Activated T-helper 17 cell treated with anti-CD3 and anti-CD28 coated beads, Interleukin-2, amount 50 U/mL, for 72 hours (primary cell): ENCODE results near the gene TTC21B. TPM values are rescaled to one million over a fixed set of nuclear protein-coding genes. Genes with fewer than 3 reads are reported as not detected.
A peak's percentile ranks its signal among the peaks of the same experiment; 100 is the strongest.
"Not testable (repeated sequence)": the region's sequence is repeated elsewhere in the genome, so short reads cannot be mapped to it uniquely, and the experiment has no call there.

Experiments used
- ATAC-seq: fragments of 150-1000 bp; cut with Tn5 transposase; replicated peaks from 2 replicates; pipeline ENCODE4 v1.10.0; 2021; ENCODE audit warnings: mild to moderate bottlenecking, moderate library complexity
- H3K27ac Mint-ChIP-seq: one replicate; pipeline ENCODE4 v1.8.0; 2022; ENCODE audit warnings: mixed read lengths
- H3K27me3 Mint-ChIP-seq: one replicate; pipeline ENCODE4 v1.8.0; 2022; ENCODE audit warnings: mixed read lengths
- H3K36me3 Mint-ChIP-seq: one replicate; pipeline ENCODE4 v1.8.0; 2022; ENCODE audit warnings: low read depth, mild to moderate bottlenecking, mixed read lengths
- H3K4me1 Mint-ChIP-seq: one replicate; pipeline ENCODE4 v1.8.0; 2022; ENCODE audit warnings: mixed read lengths
- H3K4me3 Mint-ChIP-seq: one replicate; pipeline ENCODE4 v1.8.0; 2022; ENCODE audit warnings: mild to moderate bottlenecking, mixed read lengths
- H3K9me3 Mint-ChIP-seq: one replicate; pipeline ENCODE4 v1.8.0; 2022; ENCODE audit warnings: mixed read lengths
- total RNA-seq, 2 donors: library from RNA; stranded (reverse); gene quantifications; one replicate each; pipeline ENCODE4 v1.2.3, GENCODE V29; 2022

The TTC21B gene
- total RNA-seq: 10 to 100 TPM; 21.3 to 29.7 TPM

DNA sequence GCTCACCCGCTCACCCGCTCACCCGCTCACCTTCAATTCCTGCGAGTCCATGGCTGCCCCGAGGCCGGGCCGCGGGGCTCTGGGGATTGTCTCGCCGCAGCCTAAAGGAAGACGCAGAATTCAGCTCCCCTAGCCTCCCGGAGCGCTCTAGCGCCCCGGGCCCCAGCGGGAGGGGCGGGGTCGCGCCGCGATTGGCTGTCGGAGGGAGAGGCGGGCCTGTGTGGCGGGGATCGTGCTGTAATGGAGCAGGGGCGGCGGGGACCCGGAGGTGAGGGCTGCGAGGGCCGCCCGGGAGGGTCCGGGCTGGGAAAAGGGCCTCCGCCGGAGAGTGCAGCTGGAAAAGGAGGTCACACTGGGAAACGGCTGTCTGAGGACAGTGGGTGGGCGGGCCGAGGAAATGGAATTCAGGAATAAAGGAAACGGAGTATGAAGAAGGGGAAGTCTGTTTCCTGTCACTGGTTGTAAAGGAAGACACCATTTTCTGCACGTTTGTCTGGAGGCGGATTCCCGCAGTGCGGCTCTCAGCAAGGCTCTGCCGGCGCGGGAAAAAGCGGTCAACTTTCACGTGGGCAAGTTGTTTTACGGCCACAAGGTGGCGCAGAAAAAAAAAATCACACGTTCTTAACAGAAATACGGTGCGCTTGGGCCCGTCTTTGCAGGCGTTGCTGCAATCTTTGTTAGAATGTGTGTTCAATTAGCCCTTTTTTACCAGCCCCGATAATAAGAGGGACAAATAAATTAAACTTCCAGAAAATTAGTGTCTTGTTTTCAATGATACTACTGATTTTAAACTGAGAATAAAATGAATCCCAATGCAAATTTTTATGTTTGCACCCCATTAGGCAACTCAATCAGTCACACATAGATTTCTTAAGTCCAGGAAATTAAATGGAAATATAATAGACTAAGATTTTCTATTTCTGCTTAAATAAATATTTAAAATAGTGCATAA lies at the start of gene TTC21B:
Gene TTC21B, minus strand, starts transcription at position 122 of the 952 bp plus-strand sequence. Its CDS starts 71 bp downstream, at position 51.
- Mint-ChIP-seq H3K27me3 (no peaks in the 10 kb centered on the region), H3K9me3 (no peaks in the 10 kb centered on the region), H3K36me3 (peaks cover 8% of the 10 kb centered on the region), H3K27ac (no peak within 1 kb of the TSS), H3K4me1 (no peaks in the 10 kb centered on the region), H3K4me3 (no peak within 1 kb of the TSS)
- peak; percentile 97 for ATAC-seq

DNA sequence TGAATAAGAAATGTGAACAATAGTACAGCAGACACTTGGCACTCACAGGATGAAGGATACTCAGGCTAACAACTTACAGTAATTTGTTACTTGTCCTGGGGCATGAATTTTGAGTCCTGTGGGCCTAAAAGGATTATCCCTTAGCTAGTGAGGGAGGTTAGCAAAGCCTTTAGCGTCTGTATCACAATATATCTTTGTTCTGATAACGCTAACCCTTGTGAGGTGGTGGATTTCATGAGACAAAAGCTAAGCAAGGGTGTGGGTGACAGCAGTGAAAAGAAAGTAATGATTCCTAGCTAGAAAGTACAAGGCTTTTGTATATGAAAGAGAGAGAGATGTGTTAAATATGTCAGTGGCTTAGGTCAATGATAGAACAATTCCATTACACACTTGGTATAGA lies 46.8 kb upstream of the TTC21B start:
- Mint-ChIP-seq H3K36me3 (no peaks in the 10 kb centered on the region), H3K4me1 (no peaks in the 10 kb centered on the region), H3K27me3 (peaks cover 7% of the 10 kb centered on the region), H3K4me3 (no peak overlapping the region), H3K27ac (no peak overlapping the region), H3K9me3 (no peaks in the 10 kb centered on the region)
- ATAC-seq: no peak

DNA sequence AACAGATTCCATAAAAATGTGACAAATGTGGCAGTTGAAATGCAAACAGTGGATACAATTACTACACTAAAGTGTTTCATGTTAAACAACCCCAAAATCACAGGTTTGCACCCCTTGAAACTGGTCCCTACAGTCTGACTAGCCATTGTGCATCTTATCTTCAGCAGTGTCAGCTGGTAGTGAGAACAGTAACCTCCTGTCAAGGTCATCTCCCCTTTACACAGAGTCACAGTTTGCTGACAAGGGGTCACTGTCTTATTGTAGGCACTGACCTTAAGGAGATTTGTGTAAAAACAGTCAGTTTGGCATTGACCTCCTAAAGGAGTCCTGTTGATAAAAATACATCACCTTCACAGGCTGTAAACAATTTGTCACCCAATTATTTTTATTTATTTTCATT lies 37.3 kb upstream of the TTC21B start:
- ATAC-seq: no peak
- no peak overlapping the region for H3K27ac Mint-ChIP-seq
- no peaks in the 10 kb centered on the region for H3K4me1 Mint-ChIP-seq
- H3K36me3 Mint-ChIP-seq: no peaks in the 10 kb centered on the region
- no peak overlapping the region for H3K4me3 Mint-ChIP-seq
- peaks cover 4% of the 10 kb centered on the region for H3K27me3 Mint-ChIP-seq
- H3K9me3 Mint-ChIP-seq: no peaks in the 10 kb centered on the region

DNA sequence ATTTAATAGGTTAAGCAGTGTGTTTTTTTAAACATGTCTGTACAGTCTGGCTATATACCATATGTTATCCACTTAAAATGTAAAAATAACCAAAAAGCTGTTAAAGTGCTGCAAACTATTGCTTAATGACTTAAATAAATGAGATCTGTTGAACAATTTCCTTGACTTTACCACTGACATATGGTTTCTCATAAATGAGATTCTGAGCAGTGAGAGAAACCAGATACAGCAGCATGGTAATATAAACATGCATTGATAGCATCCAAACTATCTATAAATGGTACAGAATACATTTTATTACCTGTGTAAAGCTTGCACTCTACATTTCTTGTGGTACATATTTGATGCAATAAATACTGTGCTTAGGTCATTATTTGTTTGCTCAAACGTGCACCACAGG lies 36.3 kb upstream of the TTC21B start:
- Mint-ChIP-seq H3K27me3 (peaks cover 8% of the 10 kb centered on the region), H3K4me1 (no peaks in the 10 kb centered on the region), H3K4me3 (no peak overlapping the region), H3K9me3 (no peaks in the 10 kb centered on the region), H3K36me3 (no peaks in the 10 kb centered on the region), H3K27ac (no peak overlapping the region)
- ATAC-seq: no peak

DNA sequence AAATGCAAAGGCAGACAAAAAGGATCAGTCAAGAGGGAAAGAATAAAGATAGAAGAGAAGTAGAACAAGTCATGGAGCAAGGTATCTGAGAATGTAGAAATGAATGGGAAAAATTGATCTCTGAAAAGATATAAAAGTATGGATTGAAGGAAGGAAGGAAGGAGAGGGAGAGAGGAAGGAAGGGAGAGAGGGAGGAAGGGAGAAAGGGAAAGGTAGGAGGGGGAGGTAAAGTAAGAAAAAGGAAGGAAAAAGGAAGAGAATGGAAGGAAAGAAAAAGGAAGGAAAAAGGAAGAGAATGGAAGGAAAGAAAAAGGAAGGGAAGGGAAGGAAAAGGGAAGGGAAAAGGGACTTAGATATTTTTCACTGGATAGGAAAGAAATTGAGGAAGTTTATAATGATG lies 31.5 kb upstream of the TTC21B start:
- Mint-ChIP-seq H3K27me3 (peaks cover 29% of the 10 kb centered on the region), H3K27ac (no peak overlapping the region), H3K9me3 (no peaks in the 10 kb centered on the region), H3K4me3 (no peak overlapping the region), H3K36me3 (no peaks in the 10 kb centered on the region), H3K4me1 (no peaks in the 10 kb centered on the region)
- no peak for ATAC-seq

DNA sequence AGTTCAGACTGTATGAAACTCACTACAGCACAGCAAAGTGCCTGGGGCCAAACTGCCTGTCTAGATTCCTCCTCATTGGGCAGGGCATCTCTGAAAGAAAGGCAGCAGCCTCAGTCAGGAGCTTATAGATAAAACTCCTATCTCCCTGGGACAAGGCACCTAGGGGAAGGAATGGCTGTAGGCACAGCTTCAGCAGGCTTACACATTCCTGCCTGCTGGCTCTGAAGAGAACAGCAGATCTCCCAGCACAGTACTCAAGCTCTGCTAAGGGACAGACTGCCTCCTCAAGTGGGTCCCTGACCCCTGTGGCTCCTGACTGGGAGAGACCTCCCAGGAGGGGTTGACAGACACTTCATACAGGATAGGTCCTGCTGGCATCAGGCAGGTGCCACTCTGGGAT lies 18.6 kb upstream of the TTC21B start:
- H3K4me3 Mint-ChIP-seq, H3K27ac Mint-ChIP-seq, ATAC-seq, H3K4me1 Mint-ChIP-seq, H3K9me3 Mint-ChIP-seq, H3K36me3 Mint-ChIP-seq: not testable (repeated sequence)
- H3K27me3 Mint-ChIP-seq: peaks cover 24% of the 10 kb centered on the region

DNA sequence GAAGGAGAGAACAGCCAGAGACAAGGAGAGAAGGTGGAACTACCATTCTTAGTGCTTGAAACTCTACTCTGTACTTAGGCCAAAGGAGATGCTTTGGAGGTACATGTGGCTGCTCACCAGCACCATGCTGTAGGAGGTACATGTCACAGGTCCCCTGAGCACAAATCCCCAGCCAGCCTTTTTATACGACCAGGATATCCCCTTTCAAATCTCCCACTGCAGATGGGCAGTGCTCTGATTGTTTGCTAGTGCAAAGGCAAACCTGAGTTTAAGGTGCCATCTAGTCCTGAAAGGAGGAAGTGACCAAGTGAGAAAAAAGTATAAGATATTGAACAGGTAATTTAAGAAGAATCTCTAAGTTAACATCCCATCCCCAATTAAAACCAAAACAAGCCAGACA lies 17.1 kb upstream of the TTC21B start:
- Mint-ChIP-seq H3K4me1 (no peaks in the 10 kb centered on the region), H3K27me3 (peaks cover 27% of the 10 kb centered on the region), H3K27ac (no peak overlapping the region), H3K9me3 (no peaks in the 10 kb centered on the region), H3K36me3 (no peaks in the 10 kb centered on the region), H3K4me3 (no peak overlapping the region)
- no peak for ATAC-seq

DNA sequence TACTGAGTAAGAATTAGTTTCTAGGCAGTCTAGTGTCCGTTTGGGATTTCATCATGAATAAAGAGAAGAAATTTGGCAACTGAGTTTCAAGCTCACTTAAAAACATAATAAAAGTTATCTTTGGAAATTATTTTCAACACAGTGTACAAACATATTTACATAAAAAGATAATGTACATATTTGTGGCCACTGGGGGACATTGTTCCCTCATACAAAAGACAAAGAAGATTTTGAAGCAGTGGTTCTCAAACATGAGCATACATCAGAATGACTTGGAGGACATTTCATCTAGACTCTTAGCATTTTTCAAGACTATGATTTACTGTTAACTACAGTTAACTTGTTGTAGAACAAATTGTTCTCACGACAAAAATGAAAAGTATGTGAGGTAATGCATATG lies 15.7 kb upstream of the TTC21B start:
- Mint-ChIP-seq H3K4me3 (no peak overlapping the region), H3K9me3 (no peaks in the 10 kb centered on the region), H3K36me3 (no peaks in the 10 kb centered on the region), H3K27ac (no peak overlapping the region), H3K4me1 (no peaks in the 10 kb centered on the region), H3K27me3 (peaks cover 24% of the 10 kb centered on the region)
- no peak for ATAC-seq

DNA sequence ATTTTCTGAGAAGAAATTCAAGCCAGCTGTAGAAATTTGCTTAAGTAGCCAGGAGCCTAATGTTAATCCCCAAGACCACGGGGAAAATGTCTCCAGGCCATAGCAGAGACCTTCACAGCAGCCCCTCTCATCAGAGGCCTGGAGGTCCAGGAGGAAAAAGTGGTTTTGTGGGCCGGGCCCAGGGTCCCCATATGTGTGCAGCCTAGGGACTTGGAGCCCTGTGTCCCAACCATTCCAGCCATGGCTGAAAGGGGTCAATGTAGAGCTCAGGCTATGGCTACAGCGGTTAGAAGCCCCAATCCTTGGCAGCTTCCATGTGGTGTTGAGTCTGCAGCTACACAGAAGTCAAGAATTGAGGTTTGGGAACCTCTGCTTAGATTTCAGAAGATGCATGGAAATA lies 14.2 kb upstream of the TTC21B start:
- no peak for ATAC-seq
- peaks cover 16% of the 10 kb centered on the region for H3K27me3 Mint-ChIP-seq

DNA sequence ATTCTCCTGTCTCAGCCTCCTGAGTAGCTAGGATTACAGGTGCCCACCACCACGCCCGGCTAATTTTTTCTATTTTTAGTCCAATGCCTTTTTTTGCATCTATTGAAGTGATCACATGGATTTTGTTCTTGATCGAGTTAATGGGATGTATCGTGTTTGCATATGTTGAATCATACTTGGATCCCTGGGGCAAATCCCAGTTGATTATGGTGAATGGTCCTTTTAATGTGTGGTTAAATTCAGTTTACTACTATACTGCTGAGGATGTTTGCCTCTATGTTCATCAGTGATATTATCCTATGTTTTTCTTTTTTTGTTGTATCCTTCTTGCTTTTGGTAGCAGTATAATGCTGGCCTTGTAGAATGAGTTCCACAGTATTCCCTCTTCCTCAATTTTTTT lies 8.2 kb upstream of the TTC21B start:
- H3K27ac Mint-ChIP-seq: no peak overlapping the region
- H3K9me3 Mint-ChIP-seq: no peaks in the 10 kb centered on the region
- no peaks in the 10 kb centered on the region for H3K27me3 Mint-ChIP-seq
- no peak overlapping the region for H3K4me3 Mint-ChIP-seq
- no peaks in the 10 kb centered on the region for H3K4me1 Mint-ChIP-seq
- no peaks in the 10 kb centered on the region for H3K36me3 Mint-ChIP-seq
- no peak for ATAC-seq

More for the DNA sequence above, 14.2 kb upstream of the TTC21B start:
- H3K9me3 Mint-ChIP-seq: no peaks in the 10 kb centered on the region
- H3K4me3 Mint-ChIP-seq: no peak overlapping the region
- no peak overlapping the region for H3K27ac Mint-ChIP-seq
- H3K36me3 Mint-ChIP-seq: no peaks in the 10 kb centered on the region
- H3K4me1 Mint-ChIP-seq: no peaks in the 10 kb centered on the region

DNA sequence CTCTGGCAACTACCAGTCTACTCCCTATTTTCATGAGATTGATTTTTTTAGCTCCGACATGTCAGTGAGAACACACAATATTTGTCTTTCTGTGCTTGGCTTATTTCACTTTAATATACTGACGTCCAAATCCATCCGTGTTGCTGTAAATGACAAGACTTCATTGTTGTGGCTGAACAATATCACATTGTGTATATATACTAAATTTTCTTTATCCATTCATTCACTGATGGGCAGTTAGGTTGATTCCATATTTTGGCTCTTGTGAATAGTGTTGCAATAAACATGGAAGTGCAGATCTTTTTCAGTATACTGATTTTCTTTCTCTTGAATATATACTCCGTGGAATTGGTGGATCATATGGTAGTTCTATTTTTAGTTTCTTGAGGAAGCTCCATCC lies 5.8 kb upstream of the TTC21B start:
- no peak overlapping the region for H3K27ac Mint-ChIP-seq
- no peaks in the 10 kb centered on the region for H3K27me3 Mint-ChIP-seq
- no peaks in the 10 kb centered on the region for H3K4me1 Mint-ChIP-seq
- H3K36me3 Mint-ChIP-seq: no peaks in the 10 kb centered on the region
- no peak for ATAC-seq
- H3K9me3 Mint-ChIP-seq: no peaks in the 10 kb centered on the region
- no peak overlapping the region for H3K4me3 Mint-ChIP-seq

DNA sequence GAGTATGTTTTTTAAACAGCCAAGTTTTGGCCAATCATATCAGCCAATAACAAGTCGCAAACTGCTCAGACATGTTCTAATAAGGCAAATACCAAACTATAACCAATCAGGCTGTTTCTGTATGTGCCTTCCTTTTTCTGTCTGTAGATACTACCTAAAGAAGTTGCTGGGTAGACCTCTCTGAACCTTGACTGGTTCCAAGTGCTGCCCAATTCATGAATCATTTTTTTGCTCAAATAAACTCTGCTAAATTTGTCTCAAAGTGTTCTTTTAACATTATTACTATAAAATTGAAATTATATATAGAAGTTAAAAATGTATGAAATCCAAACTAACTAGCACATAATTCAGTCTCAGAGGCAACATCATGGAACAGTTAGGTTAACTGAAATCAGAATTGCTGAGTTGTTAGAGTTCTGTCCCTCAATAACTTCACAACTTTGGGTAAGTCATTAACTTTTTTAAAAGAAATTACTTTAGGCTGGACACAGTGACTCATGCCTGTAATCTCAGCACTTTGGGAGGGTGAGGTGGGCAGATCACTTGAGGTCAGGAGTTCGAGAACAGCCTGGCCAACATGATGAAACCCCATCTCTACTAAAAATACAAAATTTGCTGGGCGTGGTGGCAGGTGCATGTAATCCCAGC lies 4.9 kb upstream of the TTC21B start:
- Mint-ChIP-seq H3K27ac (no peak overlapping the region), H3K4me3 (no peak overlapping the region), H3K27me3 (no peaks in the 10 kb centered on the region), H3K4me1 (no peaks in the 10 kb centered on the region), H3K9me3 (no peaks in the 10 kb centered on the region), H3K36me3 (no peaks in the 10 kb centered on the region)
- no peak for ATAC-seq

DNA sequence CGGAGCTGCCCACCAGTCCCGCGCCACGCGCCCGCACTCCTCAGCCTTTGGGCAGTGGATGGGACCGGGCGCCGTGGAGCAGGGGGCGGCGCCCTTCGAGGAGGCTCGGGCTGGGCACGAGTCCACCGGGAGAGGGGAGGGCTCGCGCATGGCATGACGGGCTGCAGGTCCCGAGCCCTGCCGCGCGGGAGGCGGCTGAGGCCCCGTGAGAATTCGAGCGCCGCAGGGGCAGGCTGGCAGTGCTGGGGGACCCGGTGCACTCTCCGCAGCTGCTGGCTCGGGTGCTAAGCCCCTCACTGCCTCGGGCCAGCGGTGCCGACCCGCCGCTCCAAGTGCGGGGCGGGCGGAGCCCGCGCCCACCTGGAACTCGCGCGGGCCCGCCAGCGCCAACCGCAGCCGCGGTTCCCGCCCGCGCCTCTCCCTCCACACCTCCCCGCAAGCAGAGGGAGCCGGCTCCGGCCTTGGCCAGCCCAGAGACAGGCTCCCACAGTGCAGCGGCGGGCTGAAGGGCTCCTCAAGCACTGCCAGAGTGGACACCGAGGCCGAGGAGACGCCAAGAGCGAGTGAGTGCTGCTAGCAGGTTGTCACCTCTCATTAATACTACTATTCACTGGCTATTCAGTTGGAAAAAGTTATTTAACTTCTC lies 3.6 kb upstream of the TTC21B start:
- H3K27me3 Mint-ChIP-seq: no peaks in the 10 kb centered on the region
- no peak for ATAC-seq
- no peak overlapping the region for H3K27ac Mint-ChIP-seq
- no peaks in the 10 kb centered on the region for H3K36me3 Mint-ChIP-seq
- H3K4me3 Mint-ChIP-seq: no peak overlapping the region
- H3K4me1 Mint-ChIP-seq: no peaks in the 10 kb centered on the region
- no peaks in the 10 kb centered on the region for H3K9me3 Mint-ChIP-seq

DNA sequence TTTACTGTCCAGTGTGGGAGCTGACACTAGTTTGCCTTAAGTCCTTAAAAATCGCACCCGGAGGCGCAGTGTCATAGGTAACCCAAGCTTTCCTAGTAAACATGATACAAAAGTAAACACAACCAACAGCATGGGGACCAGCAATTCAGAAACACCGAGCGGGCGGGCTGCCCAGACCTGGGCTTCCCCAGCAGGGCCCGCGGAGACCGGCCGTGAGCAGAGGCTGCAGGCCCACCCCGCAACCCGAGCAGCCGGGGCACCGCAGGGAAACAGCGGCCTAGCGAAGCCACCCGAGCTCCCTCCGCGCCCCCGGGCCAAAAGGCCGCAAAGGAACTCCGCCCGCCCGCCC lies 296 bp downstream of the TTC21B start:
- H3K4me1 Mint-ChIP-seq: no peaks in the 10 kb centered on the region
- no peaks in the 10 kb centered on the region for H3K27me3 Mint-ChIP-seq
- no peaks in the 10 kb centered on the region for H3K9me3 Mint-ChIP-seq
- no peak overlapping the region for H3K4me3 Mint-ChIP-seq
- ATAC-seq: peak; percentile 41
- peaks cover 15% of the 10 kb centered on the region for H3K36me3 Mint-ChIP-seq
- no peak overlapping the region for H3K27ac Mint-ChIP-seq

DNA sequence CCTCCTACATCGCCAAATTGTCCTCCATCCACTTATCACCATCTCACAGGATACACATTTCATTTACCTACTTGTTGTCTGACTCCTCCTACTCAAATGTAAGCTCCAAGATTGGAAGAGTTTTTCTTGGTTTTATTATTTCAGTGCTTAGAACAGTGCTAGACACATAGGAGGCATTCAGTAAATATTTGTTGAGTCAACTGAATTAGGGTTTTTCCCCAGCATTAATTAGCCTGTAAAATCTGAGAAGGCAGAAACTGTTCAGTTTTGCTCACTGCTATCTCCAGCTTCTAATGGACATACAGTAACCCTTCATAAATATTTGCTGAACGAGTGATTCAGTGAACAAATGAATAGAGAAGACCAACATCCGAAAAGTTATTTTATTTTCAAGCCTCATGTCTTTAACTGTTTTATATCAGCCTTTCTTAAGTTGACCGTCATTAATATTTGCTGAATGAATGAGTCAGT lies 800 bp downstream of the TTC21B start:
- no peaks in the 10 kb centered on the region for H3K27me3 Mint-ChIP-seq
- no peak overlapping the region for H3K4me3 Mint-ChIP-seq
- no peak for ATAC-seq
- H3K27ac Mint-ChIP-seq: no peak overlapping the region
- H3K36me3 Mint-ChIP-seq: peaks cover 20% of the 10 kb centered on the region
- H3K4me1 Mint-ChIP-seq: no peaks in the 10 kb centered on the region
- no peaks in the 10 kb centered on the region for H3K9me3 Mint-ChIP-seq
